ENCODE data around the gene NUP93. TPM values are rescaled to one million over a fixed set of nuclear protein-coding genes. Genes with fewer than 3 reads are reported as not detected.

Gene NUP93
- total RNA-seq, 4 donors from 2014 or later = 21.6 to 55.5 (median 37.7) TPM

GRCh38 chr16:56859636-56860035, 129.7 kb downstream of the NUP93 start:
- ATAC-seq (ENCODE audit: low FRiP score) = no peak
- no peak for DNase-seq (ENCODE audit: low spot score)
- TF ChIP-seq CTCF (IDR thresholded peaks at IDR 0.05) = no peak

- no peak for TF ChIP-seq CTCF (IDR thresholded peaks at IDR 0.05)
Measured at GRCh38 chr16:56860226-56861020, 130.5 kb downstream of the NUP93 start.

GRCh38 chr16:56861092-56861610, 131.2 kb downstream of the NUP93 start:
- no peak for TF ChIP-seq CTCF (IDR thresholded peaks at IDR 0.05)
- DNase-seq (ENCODE audit: low spot score) = no peak
- no peak for ATAC-seq (ENCODE audit: low FRiP score)

More at GRCh38 chr16:56860226-56861020, 130.5 kb downstream of the NUP93 start:
- DNase-seq (ENCODE audit: low spot score) (no peak), ATAC-seq (ENCODE audit: low FRiP score) (no peak)

- ATAC-seq (ENCODE audit: low FRiP score) (no peak), DNase-seq (ENCODE audit: low spot score) (no peak)
- TF ChIP-seq CTCF (IDR thresholded peaks at IDR 0.05) = no peak
Measured at GRCh38 chr16:56861756-56862155, 131.8 kb downstream of the NUP93 start.

GRCh38 chr16:56862776-56863175, 132.8 kb downstream of the NUP93 start:
- no peak for TF ChIP-seq CTCF (IDR thresholded peaks at IDR 0.05)
- ATAC-seq (ENCODE audit: low FRiP score) (no peak), DNase-seq (ENCODE audit: low spot score) (no peak)

- ATAC-seq (ENCODE audit: low FRiP score) (no peak), DNase-seq (ENCODE audit: low spot score) (no peak)
- no peak for TF ChIP-seq CTCF (IDR thresholded peaks at IDR 0.05)
Measured at GRCh38 chr16:56864960-56865359, 135.0 kb downstream of the NUP93 start, which contains the start of gene SLC12A3. SLC12A3 (plus strand) TSS chr16:56865207; CDS start chr16:56865236, 29 bp downstream.
